ENCODE data around the gene SCYL3. TPM values are rescaled to one million over a fixed set of nuclear protein-coding genes. Genes with fewer than 3 reads are reported as not detected.
"Not testable (repeated sequence)": the region's sequence is repeated elsewhere in the genome, so short reads cannot be mapped to it uniquely, and the experiment has no call there.

The SCYL3 gene
- total RNA-seq, 1 donor from 2014 or later: 11.8 TPM

DNA sequence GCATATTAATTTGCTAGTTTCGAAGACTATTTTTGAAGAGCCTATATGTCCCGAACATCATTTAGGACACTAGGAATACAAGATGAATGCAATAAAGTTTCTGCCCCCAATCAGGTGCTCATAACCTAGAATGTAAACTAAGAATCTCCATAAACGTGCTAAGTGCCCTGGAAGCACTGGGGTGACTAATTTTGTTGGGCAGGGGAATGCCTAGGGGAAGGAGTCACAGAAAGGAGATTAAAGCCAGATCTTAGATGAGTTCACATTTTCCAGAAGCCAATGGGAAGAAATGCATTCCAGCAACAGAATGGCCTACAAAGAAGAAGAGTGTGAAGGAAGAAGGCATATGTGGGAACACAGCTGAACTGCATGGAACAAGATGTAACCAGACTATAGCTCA, 19.5 kb downstream of the SCYL3 start:
- Mint-ChIP-seq H3K4me3 (no peak overlapping the region), H3K9me3 (peaks cover 20% of the 10 kb centered on the region), H3K27me3 (ENCODE audit: low read depth) (no peaks in the 10 kb centered on the region), H3K36me3 (peaks cover 69% of the 10 kb centered on the region), H3K27ac (no peak overlapping the region), H3K4me1 (peaks cover 18% of the 10 kb centered on the region)
- TF ChIP-seq, protein P1, sequence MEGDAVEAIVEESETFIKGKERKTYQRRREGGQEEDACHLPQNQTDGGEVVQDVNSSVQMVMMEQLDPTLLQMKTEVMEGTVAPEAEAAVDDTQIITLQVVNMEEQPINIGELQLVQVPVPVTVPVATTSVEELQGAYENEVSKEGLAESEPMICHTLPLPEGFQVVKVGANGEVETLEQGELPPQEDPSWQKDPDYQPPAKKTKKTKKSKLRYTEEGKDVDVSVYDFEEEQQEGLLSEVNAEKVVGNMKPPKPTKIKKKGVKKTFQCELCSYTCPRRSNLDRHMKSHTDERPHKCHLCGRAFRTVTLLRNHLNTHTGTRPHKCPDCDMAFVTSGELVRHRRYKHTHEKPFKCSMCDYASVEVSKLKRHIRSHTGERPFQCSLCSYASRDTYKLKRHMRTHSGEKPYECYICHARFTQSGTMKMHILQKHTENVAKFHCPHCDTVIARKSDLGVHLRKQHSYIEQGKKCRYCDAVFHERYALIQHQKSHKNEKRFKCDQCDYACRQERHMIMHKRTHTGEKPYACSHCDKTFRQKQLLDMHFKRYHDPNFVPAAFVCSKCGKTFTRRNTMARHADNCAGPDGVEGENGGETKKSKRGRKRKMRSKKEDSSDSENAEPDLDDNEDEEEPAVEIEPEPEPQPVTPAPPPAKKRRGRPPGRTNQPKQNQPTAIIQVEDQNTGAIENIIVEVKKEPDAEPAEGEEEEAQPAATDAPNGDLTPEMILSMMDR (IDR thresholded peaks at IDR 0.05; ENCODE audit: unreplicated experiment): no peak
- DNase-seq (ENCODE audit: low spot score in 2 of 2, unreplicated experiment in 2 of 2): no peak

DNA sequence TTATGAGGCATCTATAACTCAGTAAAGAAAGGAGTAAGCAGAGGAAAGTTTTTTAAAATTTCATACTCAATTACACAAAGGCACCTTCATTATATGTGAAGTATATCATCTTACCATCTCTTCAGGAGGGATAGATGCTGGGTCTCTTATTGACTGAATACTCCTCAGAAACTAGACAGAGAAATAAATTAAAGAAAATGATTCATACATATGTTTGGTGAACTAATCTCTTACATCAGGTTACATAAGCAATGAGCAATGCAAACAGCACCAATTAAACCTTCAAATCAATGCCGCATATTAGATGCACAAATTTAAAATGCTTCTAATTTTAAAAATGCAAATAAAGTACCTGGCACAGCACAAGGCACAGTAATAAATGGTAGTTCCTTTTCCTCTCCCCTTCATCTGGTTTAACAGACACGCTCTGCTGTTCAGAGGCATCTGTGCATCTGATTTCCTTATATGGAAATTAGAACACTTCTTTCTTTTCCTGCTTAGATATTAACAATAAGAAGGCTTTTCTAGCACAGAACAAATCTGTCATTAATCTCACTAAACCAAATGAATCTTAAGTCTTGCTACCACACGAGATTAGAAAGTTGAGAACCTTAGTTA, 20.0 kb downstream of the SCYL3 start:
- no peak overlapping the region for H3K4me3 Mint-ChIP-seq
- peaks cover 20% of the 10 kb centered on the region for H3K9me3 Mint-ChIP-seq
- H3K4me1 Mint-ChIP-seq: peaks cover 12% of the 10 kb centered on the region
- no peak overlapping the region for H3K27ac Mint-ChIP-seq
- H3K27me3 Mint-ChIP-seq (ENCODE audit: low read depth): no peaks in the 10 kb centered on the region
- DNase-seq (ENCODE audit: low spot score in 2 of 2, unreplicated experiment in 2 of 2): no peak
- TF ChIP-seq, protein P1 (IDR thresholded peaks at IDR 0.05; ENCODE audit: unreplicated experiment): no peak
- peaks cover 72% of the 10 kb centered on the region for H3K36me3 Mint-ChIP-seq

GRCh38 chr1:169872906-169873305, 20.8 kb downstream of the SCYL3 start:
- Mint-ChIP-seq H3K36me3 (peaks cover 78% of the 10 kb centered on the region), H3K4me3 (no peak overlapping the region), H3K4me1 (peaks cover 4% of the 10 kb centered on the region), H3K9me3 (peaks cover 20% of the 10 kb centered on the region), H3K27me3 (ENCODE audit: low read depth) (no peaks in the 10 kb centered on the region), H3K27ac (no peak overlapping the region)
- no peak for DNase-seq (ENCODE audit: low spot score in 2 of 2, unreplicated experiment in 2 of 2)
- TF ChIP-seq, protein P1 (IDR thresholded peaks at IDR 0.05; ENCODE audit: unreplicated experiment): no peak

GRCh38 chr1:169871988-169872387, 21.7 kb downstream of the SCYL3 start:
- not testable (repeated sequence) for H3K27me3 Mint-ChIP-seq (ENCODE audit: low read depth); H3K27ac Mint-ChIP-seq; H3K4me3 Mint-ChIP-seq; H3K4me1 Mint-ChIP-seq; DNase-seq (ENCODE audit: low spot score in 2 of 2, unreplicated experiment in 2 of 2)
- peaks cover 73% of the 10 kb centered on the region for H3K36me3 Mint-ChIP-seq
- peaks cover 20% of the 10 kb centered on the region for H3K9me3 Mint-ChIP-seq

DNA sequence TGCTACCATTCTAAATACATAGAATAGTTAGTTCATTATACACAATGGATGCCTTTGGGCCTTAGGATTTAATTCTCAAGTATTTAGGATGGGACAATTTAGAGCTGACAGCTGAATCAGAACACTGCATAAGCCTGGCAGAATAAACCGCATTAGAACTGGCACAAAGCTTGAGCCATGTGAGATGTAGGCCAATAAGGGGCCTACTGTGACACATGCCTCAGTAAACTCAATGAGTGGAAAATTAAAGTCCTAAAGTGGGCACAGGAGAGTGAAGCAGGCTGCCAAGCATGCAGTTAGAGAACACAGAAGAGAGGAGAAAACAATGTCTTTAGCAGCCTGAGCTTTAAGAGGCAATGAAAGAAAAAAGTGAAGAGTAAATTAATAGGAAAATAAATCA, 24.3 kb downstream of the SCYL3 start:
- Mint-ChIP-seq H3K4me1 (no peaks in the 10 kb centered on the region), H3K9me3 (peaks cover 20% of the 10 kb centered on the region), H3K27ac (no peak overlapping the region), H3K36me3 (peaks cover 75% of the 10 kb centered on the region), H3K27me3 (ENCODE audit: low read depth) (no peaks in the 10 kb centered on the region), H3K4me3 (no peak overlapping the region)
- TF ChIP-seq, protein P1 (IDR thresholded peaks at IDR 0.05; ENCODE audit: unreplicated experiment): no peak
- no peak for DNase-seq (ENCODE audit: low spot score in 2 of 2, unreplicated experiment in 2 of 2)

DNA sequence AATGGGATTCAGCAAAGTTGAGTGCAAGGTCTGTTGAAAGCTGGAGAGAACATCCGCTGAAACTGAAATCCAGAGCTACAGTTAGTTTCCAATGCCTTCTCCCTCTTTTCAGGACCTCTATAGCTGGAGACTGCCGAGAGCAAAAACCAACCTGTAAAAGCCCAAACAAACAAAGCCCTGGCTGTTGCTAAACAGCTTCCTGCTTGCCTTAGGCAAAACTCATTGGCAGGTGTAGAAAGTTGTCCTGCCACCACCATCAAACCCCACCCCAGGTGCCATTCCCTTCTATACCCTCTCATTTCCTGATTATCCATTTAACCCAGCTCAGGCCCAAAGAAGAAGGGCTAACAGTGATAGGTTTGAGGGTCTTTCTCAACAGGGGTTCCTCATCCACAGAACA, 24.7 kb downstream of the SCYL3 start:
- TF ChIP-seq, protein P1 (IDR thresholded peaks at IDR 0.05; ENCODE audit: unreplicated experiment): no peak
- Mint-ChIP-seq H3K27ac (no peak overlapping the region), H3K4me3 (no peak overlapping the region), H3K9me3 (peaks cover 20% of the 10 kb centered on the region), H3K27me3 (ENCODE audit: low read depth) (no peaks in the 10 kb centered on the region), H3K4me1 (no peaks in the 10 kb centered on the region), H3K36me3 (peaks cover 75% of the 10 kb centered on the region)
- DNase-seq (ENCODE audit: low spot score in 2 of 2, unreplicated experiment in 2 of 2): no peak

All from mesothelial cell of epicardium (in vitro differentiated cells).